Upper lobe of left lung (tissue), 6 donors: ENCODE data around the gene VN1R5. TPM values are rescaled to one million over a fixed set of nuclear protein-coding genes. Genes with fewer than 3 reads are reported as not detected.

Experiments
- ATAC-seq, 2 donors: fragments of 200-7000 bp; cut with Tn5 transposase; one replicate each; pipeline ENCODE4 v1.9.1; 2022; ENCODE audit warnings: mild to moderate bottlenecking in 2 of 2, moderate library complexity in 2 of 2; ENCODE audit not compliant: low FRiP score in 2 of 2
- DNase-seq, 2 donors: peaks; one replicate each; pipeline ENCODE4 v3.0.0-alpha.2; 2019 to 2020
- H3K27ac ChIP-seq, 4 donors: fragments of 200-600 bp; sonication (generic); one replicate each; pipeline ENCODE4 v1.5.1; 2016 to 2019
- H3K27me3 ChIP-seq, 4 donors: fragments of 200-600 bp; sonication (generic); one replicate each; pipeline ENCODE4 v1.5.1; 2017 to 2019
- H3K36me3 ChIP-seq, 4 donors: fragments of 200-600 bp; sonication (generic); one replicate each; pipeline ENCODE4 v1.5.1; 2016 to 2019
- H3K4me1 ChIP-seq, 4 donors: fragments of 200-600 bp; sonication (generic); one replicate each; pipeline ENCODE4 v1.5.1; 2018 to 2019
- H3K4me3 ChIP-seq, 4 donors: fragments of 200-600 bp; sonication (generic); one replicate each; pipeline ENCODE4 v1.5.1; 2017 to 2019; ENCODE audit warnings: mild to moderate bottlenecking in 2 of 4, moderate library complexity in 1 of 4
- H3K9me3 ChIP-seq, 4 donors: fragments of 200-600 bp; sonication (generic); one replicate each; pipeline ENCODE4 v1.5.1; 2018 to 2019
- CTCF ChIP-seq, 6 experiments: fragments of 450-650 bp in 4 of 6; fragments of 200-600 bp in 2 of 6; sonication (generic) in 2 of 6; IDR thresholded peaks; one replicate each; pipeline ENCODE4 v1.5.1; 2016 to 2019; ENCODE audit warnings: antibody characterized with exemption in 6 of 6
- EP300 ChIP-seq, 4 donors: sonication (generic); formaldehyde crosslinking; IDR thresholded peaks; one replicate each; pipeline ENCODE4 v1.5.1; 2017; ENCODE audit warnings: antibody characterized with exemption in 4 of 4, control low read depth in 2 of 4
- POLR2A ChIP-seq, 4 donors: fragments of 450-650 bp; IDR thresholded peaks; one replicate each; pipeline ENCODE4 v1.5.1; 2016 to 2017; ENCODE audit warnings: antibody characterized with exemption in 4 of 4, mild to moderate bottlenecking in 2 of 4
- POLR2AphosphoS5 ChIP-seq, 2 donors: sonication (generic); formaldehyde crosslinking; IDR thresholded peaks; one replicate each; pipeline ENCODE4 v1.5.1; 2017; ENCODE audit warnings: antibody characterized with exemption in 2 of 2
- WGBS, 2 donors: methylation state at CpG; one replicate each; pipeline ENCODE4 v1.1.5; 2017 to 2018; 5-methylcytosine and 5-hydroxymethylcytosine counted together
- total RNA-seq, 6 donors: library from RNA; depleted of rRNA in 4 of 6; stranded (reverse); fragments of >200 nt in 4 of 6; gene quantifications; one replicate each; pipeline versions ENCODE4 v1.1.0 to v1.2.1, GENCODE V29; 2016 to 2021
- donor health status: DM: no; HTN: no; CAD: no; lungs with moderate emphysema.
- donor health status: DM: no; HTN: yes; CAD: no; lungs with severe emphysema.

The VN1R5 gene
- total RNA-seq, 6 donors from 2014 or later = not detected

GRCh38 chr1:247269133-247269532, 13.3 kb downstream of the VN1R5 start:
- Histone ChIP-seq H3K9me3 (peaks cover 0 to 6% (median 3%) of the 10 kb centered on the region in 4 donors), H3K27ac (no peak overlapping the region), H3K4me3 (no peak overlapping the region), H3K27me3 (no peaks in the 10 kb centered on the region), H3K36me3 (no peaks in the 10 kb centered on the region), H3K4me1 (no peaks in the 10 kb centered on the region)
- ATAC-seq = no peak
- TF ChIP-seq CTCF (IDR thresholded peaks at IDR 0.05) = no peak
- TF ChIP-seq POLR2AphosphoS5 (IDR thresholded peaks at IDR 0.05) = no peak
- no peak for TF ChIP-seq POLR2A (IDR thresholded peaks at IDR 0.05)
- TF ChIP-seq EP300 (IDR thresholded peaks at IDR 0.05) = no peak
- DNase-seq = no peak

GRCh38 chr1:247270003-247270402, 14.1 kb downstream of the VN1R5 start:
- DNase-seq (no peak), ATAC-seq (peak in 1 of 2 donors; percentile 34)
- no peak overlapping the region for H3K27ac ChIP-seq
- no peaks in the 10 kb centered on the region for H3K36me3 ChIP-seq
- WGBS, 2 donors = 63% methylated on average over 1 of the region's 1 CpG; no CpG with 5 or more reads in 1 of the 2 donors
- no peaks in the 10 kb centered on the region for H3K27me3 ChIP-seq
- TF ChIP-seq CTCF (IDR thresholded peaks at IDR 0.05) (no peak), POLR2A (IDR thresholded peaks at IDR 0.05) (no peak), EP300 (IDR thresholded peaks at IDR 0.05) (no peak), POLR2AphosphoS5 (IDR thresholded peaks at IDR 0.05) (no peak)
- H3K4me3 ChIP-seq = no peak overlapping the region
- H3K9me3 ChIP-seq = peaks cover 0 to 6% (median 3%) of the 10 kb centered on the region in 4 donors
- H3K4me1 ChIP-seq = no peaks in the 10 kb centered on the region

GRCh38 chr1:247273013-247273412, 17.1 kb downstream of the VN1R5 start:
- no peak for ATAC-seq
- no peaks in the 10 kb centered on the region for H3K36me3 ChIP-seq
- TF ChIP-seq POLR2AphosphoS5 (IDR thresholded peaks at IDR 0.05) (no peak), EP300 (IDR thresholded peaks at IDR 0.05) (no peak), POLR2A (IDR thresholded peaks at IDR 0.05) (no peak), CTCF (IDR thresholded peaks at IDR 0.05) (no peak)
- H3K4me3 ChIP-seq = no peak overlapping the region
- H3K4me1 ChIP-seq = no peaks in the 10 kb centered on the region
- no peaks in the 10 kb centered on the region for H3K27me3 ChIP-seq
- H3K27ac ChIP-seq = no peak overlapping the region
- DNase-seq = no peak
- WGBS, 2 donors = 58 to 78% methylated on average over 1 of the region's 1 CpG
- H3K9me3 ChIP-seq = peaks cover 0 to 6% (median 3%) of the 10 kb centered on the region in 4 donors

- no peaks in the 10 kb centered on the region for H3K27me3 ChIP-seq
- ATAC-seq (no peak), DNase-seq (no peak)
- 82 to 87% methylated on average over 3 of the region's 3 CpGs for WGBS, 2 donors
- no peak overlapping the region for H3K4me3 ChIP-seq
- H3K9me3 ChIP-seq = peaks cover 0 to 5% (median 2%) of the 10 kb centered on the region in 4 donors
- TF ChIP-seq POLR2A (IDR thresholded peaks at IDR 0.05) = no peak
- TF ChIP-seq CTCF (IDR thresholded peaks at IDR 0.05) = no peak
- TF ChIP-seq POLR2AphosphoS5 (IDR thresholded peaks at IDR 0.05) = no peak
- no peak for TF ChIP-seq EP300 (IDR thresholded peaks at IDR 0.05)
- no peaks in the 10 kb centered on the region for H3K4me1 ChIP-seq
- H3K36me3 ChIP-seq = no peaks in the 10 kb centered on the region
- H3K27ac ChIP-seq = no peak overlapping the region
Measured at GRCh38 chr1:247274605-247275256, 18.9 kb downstream of the VN1R5 start.

- TF ChIP-seq POLR2AphosphoS5 (IDR thresholded peaks at IDR 0.05) (no peak), CTCF (IDR thresholded peaks at IDR 0.05) (no peak), EP300 (IDR thresholded peaks at IDR 0.05) (no peak), POLR2A (IDR thresholded peaks at IDR 0.05) (no peak)
- no peak for DNase-seq
- no peaks in the 10 kb centered on the region for H3K4me1 ChIP-seq
- H3K36me3 ChIP-seq = no peaks in the 10 kb centered on the region
- H3K4me3 ChIP-seq = no peak overlapping the region
- no peaks in the 10 kb centered on the region for H3K9me3 ChIP-seq
- WGBS, 2 donors = 83 to 96% methylated on average over 2 of the region's 2 CpGs
- no peaks in the 10 kb centered on the region for H3K27me3 ChIP-seq
- ATAC-seq = no peak
- no peak overlapping the region for H3K27ac ChIP-seq
Measured at GRCh38 chr1:247277191-247277590, 21.3 kb downstream of the VN1R5 start.
